ENCODE data around the gene ZNF282. TPM values are rescaled to one million over a fixed set of nuclear protein-coding genes. Genes with fewer than 3 reads are reported as not detected.
"Not testable (repeated sequence)": the region's sequence is repeated elsewhere in the genome, so short reads cannot be mapped to it uniquely, and the experiment has no call there.

The ZNF282 gene
- polyA plus RNA-seq, 3 donors = 27.5 to 33.3 (median 29.0) TPM

DNA sequence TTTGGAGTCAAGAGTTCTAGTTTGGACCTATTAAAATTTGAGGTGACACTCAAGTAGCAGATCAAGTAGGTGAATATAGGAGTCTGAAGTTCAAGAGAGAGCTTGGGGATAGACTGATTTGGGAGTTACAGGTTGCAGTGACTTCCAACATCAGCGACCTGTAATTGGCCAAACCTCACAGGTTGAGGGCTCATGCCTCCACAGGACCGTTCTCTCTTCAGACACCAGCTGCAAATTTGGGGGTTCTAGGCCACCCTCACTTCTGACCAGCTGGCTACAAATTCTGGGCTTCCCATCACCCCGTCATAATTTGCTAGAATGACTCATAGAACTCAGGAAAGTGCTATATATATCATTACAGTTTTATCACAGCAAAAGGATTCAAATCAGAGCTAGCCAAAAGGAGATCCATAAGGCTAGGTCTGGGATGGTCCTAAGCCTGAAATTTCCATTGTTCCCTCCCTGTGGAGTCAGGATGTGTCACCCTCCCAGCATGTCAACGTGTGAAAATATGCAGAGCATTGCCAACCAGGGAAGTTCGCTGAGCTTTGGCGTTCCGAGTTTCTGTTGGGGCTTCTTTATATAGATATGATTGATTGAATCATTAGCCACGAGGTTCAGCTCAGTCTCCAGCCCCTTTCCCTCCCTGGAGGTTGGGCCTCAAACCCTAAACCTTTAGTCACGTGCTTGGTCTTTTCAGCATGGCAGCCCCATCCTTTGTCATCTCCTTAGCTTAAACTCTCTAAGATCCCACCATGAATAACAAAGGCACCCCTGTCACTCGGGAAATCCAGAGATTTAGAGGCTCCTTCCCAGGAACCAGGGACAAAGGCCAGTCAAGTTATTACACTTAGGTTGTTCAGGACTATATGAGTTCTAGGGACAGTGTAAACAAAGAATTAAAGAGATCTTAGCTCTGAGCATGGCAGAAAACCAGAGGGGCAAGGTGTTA, 23.4 kb downstream of the ZNF282 start:
- DNase-seq = no peak

DNA sequence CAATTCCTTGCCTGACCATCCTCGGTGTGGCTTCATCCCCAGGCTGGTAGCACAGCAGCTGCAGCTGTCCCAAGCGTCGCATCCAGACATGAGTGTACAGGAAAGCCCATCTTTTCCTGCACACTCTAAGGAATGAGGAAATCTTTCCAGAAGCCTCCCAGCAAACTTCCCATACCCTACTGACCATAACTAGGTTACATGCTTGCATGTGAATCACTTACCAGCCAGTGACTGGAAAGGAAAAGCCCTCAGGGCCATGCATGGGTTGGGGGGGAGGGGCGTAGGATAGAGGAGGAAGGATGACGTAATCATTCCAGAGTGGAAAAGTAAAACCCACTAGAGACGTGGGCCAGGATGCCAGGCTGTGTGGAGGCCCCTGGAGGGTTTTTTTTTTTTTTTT, 25.2 kb downstream of the ZNF282 start:
- DNase-seq = no peak

DNA sequence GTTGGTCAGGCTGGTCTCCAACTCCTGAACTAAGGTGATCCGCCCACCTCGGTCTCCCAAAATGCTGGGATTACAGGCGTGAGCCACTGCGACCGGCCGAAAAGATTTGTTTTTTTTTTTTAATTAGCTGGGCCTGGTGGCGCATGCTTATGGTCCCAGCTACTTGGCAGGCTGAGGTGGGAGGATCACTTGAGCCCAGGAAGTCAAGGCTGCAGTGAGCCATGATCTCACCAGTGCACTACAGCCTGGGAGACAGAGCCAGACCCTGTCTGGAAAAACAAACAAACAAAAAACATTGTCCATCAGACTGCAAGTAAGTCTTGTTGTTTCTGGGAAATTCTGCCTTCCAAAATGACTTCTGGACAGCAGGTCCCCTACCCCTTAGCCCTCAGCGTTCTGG, 27.8 kb downstream of the ZNF282 start:
- DNase-seq = no peak

DNA sequence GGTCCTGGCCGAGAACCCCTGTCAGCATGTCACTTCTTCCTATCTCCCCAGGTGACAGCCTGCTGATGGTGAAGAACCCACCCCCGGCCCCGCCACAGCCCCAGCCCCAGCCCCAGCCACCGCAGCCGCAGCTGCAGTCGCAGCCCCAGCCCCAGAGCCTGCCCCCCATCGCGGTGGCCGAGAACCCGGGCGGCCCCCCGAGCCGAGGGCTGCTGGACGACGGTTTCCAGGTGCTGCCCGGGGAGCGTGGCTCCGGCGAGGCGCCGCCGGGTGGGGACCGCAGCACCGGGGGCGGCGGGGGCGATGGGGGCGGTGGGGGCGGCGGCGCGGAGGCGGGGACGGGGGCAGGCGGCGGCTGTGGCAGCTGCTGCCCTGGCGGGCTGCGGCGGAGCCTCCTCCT, 28.4 kb downstream of the ZNF282 start:
- DNase-seq = no peak

DNA sequence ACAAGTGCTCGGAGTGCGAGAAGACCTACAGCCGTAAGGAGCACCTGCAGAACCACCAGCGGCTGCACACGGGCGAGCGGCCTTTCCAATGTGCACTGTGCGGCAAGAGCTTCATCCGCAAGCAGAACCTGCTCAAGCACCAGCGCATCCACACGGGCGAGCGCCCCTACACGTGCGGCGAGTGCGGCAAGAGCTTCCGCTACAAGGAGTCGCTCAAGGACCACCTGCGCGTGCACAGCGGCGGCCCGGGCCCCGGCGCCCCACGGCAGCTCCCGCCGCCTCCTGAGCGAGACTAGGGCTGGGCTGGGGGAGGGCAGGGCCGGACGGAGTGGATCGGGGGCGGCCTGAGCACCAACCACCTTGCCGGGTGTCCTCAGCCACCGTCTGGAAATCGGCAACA, 29.0 kb downstream of the ZNF282 start:
- no peak for DNase-seq

DNA sequence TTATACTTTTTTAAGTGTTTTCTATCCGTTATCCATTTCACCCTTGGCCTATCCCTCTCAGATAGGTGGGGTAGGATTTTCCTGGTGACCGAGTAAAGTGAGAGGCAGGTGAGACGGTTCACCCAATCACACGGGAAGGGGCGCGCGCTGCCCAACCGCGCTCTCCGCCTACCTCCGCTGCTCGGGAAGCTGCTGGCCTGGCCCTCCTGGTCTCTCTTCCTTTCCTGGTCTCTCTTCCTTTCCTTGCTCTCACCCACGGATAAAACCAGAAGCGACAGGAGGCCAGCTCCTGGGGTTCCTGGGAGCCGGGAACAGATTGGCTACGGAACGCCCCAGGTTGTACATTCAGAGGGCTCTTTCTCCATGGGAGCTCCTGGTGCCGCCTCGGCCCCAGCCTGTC, 29.8 kb downstream of the ZNF282 start:
- no peak for DNase-seq

DNA sequence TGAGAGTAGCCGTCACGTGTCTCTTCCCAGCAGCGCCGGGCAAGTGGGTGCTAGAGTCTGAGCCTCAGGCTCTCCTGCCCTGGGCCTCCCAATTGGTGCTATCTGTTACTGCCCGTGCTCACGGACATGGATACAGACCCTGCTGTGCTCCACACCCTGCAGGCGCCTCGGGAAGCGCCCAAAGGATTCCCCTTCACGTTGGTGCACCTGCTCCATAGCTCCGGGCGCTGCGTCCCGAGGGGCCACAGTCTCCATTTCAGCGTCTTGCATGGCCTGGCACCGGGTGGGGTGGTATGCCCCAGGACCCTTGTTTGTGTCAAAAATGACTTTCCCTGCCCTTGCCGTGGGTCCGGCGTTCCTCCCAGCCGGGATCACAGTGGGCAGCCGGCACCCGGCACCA, 30.3 kb downstream of the ZNF282 start:
- no peak for DNase-seq

DNA sequence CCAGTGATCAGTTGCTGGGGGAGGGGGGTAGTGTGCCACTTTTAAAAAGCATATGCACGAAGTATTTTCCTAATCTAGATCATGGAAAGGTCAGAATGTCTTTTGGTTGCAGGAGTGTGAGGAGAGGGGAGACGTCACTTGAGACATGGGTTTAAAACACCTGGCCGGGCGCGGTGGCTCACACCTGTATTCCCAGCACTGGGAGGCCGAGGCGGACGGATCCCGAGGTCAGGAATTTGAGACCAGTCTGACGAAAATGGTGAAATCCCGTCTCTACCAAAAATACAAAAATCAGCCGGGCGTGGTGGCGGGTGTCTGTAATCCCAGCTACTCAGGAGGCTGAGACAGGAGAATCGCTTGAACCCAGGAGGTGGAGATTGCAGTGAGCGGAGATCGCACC, 31.0 kb downstream of the ZNF282 start:
- not testable (repeated sequence) for DNase-seq

DNA sequence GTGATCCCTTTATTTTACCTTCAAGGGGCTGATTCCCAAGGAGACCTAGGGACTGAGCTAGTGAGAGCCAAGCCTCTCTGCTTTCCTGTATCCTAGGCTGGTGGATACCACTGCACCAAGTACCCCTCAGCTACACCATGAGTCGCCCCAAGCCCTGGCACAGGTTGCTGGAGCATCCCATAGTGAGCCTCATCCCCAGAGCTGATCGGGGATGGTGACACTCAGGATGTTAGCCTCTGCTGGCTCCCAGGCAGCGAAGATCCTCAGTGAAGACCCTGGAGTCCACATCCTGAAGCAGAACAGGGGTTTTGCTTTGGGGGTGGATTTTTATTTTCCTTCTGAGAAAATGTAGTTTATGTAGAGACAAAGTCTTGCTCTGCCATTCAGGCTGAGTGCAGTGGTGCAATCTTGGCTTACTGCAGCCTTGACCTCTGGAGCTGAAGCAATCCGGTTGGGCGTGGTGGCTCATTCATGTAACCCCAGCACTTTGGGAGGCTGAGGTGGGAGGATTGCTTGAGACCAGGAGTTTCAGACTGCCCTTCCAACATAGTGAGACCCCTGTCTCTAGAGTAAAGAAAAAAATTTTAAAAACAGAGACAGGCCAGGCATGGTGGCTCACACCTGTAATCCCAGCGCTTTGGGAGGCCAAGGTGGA, 31.6 kb downstream of the ZNF282 start:
- no peak for DNase-seq

DNA sequence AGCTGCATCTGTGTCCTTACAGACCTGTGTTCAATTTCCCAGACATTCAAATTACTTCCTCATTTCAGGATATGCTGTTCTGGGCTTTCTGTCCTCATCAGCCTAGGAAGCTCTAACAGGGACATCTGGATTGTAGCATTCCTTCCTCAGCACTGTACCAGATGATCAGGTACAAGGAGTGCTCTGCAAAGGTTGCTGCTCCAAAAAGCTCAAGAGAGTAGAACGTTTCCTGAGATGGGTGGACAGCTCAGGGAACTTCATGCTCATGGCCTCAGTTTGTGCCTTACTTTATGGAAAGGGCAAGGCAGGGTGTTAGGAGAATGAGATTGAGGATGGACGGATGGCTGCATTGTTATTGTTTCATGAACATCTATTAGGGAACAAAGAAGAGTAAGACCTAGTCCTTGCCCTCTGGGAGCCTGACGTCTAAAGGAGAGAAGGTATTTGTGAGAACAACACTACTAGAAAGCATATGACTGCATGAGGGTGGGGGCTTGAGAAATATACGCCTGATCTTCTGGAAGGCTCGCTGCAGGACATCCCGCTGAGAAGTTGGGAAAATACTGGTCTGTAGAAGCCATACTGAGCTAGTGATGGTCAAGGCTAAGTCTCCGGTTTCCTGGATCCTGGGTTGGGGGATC, 33.6 kb downstream of the ZNF282 start:
- no peak for DNase-seq

DNA sequence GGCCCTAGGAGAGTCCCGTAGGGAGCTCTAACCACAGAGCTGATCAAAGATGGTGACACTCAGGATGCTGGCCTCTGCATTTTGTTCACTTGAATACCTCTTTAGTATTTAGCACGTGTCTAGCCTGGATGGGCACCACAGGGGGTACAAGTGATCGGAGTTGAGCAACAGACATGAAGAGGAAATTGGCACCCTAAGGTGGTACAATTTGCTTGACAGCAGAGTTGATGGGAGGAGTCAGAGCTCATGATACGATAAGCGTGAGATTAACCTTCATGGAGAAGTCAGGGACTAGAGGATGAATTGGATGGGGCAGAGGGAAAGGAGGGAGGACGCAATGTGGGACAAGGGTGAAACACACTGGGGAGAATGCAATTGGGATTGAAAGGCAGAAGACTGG, 34.2 kb downstream of the ZNF282 start:
- DNase-seq = no peak

DNA sequence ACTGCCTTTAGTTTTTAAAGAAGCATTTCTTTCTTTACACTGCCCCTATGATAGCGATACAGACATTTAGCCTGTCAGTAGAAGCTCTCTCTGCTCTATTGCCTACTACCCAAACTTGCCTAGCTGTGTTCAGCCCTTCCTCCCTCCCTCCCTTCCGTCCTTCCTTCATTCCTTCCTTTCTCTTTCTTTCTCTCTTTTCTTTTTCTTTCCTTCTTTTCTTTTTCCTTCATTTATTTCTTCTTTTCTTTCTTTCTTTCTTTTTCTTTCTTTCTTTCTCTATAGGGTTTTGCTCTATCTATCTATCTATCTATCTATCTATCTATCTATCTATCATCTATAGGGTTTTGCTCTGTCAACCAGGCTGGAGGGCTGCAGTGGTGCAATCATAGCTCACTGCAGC, 37.0 kb downstream of the ZNF282 start:
- DNase-seq = no peak

DNA sequence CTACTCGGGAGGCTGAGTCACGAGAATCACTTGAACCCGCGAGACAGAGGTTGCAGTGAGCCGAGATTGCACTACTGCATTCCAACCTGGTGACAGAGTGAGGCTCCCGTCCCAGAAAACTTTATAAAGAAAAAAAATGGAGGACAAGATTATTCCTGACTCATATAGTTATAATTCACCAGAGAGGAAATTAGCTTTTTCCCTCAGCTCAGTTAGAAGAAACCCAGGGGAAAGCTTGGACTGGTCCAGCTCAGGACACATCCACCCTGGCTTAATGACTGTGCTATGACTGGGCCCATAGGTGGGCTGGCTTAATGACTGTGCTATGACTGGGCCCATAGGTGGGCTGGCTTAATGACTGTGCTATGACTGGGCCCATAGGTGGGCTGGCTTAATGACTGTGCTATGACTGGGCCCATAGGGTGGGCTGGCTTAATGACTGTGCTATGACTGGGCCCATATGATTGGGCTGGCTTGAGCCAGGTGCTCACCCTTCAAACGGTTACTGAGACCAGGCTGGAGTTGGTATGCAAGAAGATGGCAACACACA, 38.4 kb downstream of the ZNF282 start:
- not testable (repeated sequence) for DNase-seq

DNA sequence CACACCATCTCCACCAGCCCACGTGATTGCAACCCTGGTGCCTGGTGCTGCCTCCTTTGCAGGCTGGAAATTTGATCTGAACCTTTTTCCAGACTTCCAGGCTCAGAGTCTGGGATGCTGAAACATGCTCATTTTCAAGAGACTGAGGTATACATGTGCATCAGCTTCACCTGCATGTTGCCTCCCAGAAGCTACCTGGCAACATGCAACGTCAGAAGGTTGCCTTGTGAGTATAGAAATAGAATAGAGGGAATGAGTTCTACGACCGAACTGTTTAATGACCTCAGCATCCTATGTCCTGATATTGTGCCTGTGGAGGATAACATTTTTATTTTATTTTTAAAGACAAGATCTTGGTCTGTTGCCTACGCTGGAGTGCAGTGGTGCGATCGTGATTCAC, 42.2 kb downstream of the ZNF282 start:
- DNase-seq = no peak

DNA sequence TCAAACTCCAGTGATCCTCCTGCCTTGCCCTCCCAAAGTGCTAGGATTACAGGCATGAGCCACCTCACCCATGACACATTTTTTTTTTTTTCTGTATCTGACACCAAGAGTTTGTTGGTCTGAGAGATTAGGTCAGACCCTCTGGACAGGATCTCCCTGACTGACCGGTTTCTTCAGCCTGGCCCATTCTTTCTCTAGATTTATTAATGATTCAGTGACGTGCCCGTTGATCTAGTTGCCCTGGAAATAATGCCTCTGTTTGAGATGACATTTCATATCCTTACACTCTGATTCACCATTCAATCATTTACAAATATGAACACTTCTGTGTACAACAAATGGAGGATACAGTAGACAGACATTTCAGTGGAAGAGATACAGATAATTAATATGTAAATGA, 42.7 kb downstream of the ZNF282 start:
- DNase-seq = no peak

DNA sequence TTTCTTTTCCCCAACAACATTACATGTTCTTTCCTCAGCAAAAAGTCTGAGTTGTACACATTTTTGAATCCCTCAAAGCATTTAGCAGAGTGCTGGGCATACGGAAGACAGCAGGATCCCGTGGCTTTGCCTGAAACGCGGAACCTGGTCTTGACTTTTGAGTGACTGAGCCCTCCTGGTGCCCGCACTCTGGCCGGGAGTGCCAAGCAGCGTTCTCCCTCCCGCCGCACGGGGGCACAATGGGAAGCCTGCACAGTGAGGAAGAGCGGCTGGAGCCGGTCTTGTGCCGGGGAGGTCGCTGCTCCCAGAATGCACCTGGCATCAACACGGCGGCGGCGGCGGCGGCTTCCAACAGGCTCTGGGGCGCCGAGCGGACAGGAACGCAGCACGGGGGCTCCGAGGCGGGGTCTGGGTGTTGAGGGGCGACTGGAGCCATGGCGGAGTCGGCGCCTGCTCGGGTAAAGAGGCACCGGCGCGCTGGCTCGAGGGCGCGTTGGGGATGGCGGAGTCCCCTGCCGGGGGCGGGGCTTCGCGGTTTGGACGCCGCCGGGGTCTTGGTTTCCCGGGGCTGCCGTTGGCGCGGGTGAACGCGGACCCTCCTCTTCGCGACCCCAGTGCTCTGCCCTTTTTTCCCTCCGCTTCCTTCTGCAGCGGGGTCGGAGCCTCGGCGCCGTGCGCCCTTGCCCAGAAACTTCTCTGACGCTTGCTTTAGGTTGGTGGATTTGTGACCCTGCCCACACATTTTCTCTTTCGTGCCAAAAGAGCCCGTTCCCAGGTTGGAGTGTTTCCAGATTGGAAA, 44.2 kb downstream of the ZNF282 start, which contains the start of gene ZNF212:
Gene ZNF212, plus strand, starts transcription at position 307 of the 799 bp plus-strand sequence. Its CDS starts 128 bp downstream, at position 435.
- DNase-seq = peak; percentile 89

DNA sequence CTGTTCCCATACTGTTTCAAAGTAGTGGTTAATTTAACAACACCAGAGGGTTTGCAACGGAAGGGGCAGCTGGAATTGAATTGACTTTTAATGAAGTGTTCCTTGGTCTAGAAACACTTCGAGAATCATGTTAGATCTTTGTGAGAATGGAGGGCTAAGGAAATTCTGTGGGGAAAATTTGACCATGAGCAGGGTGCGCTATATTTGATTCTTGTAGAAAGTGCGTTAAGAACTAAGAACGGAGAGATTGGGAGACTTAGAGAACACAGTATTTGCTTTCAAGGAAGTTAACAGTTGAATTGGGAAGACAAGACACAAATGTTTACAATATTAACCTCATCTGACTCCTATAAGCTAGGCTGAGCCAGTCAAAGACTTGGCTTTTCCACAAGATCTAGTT, 45.3 kb downstream of the ZNF282 start:
- no peak for DNase-seq

DNA sequence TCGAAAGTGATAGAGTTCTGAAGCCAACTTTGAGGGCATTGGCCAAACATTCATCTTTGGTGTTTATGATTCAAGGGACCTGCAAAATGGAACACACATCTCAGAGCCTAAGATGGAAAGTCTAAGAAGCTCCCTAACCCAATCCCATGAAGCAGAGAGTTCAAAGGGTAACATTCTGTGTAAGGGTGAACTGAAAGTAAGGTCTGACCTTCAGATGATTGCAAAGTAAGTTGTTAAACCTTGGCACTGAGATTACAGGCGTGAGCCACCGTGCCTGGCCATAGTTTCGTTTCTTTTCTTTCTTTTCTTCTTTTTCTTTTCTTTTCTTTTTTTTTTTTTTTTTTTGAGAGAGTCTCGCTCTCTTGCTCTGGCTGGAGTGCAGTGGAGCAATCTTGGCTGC, 46.4 kb downstream of the ZNF282 start:
- DNase-seq = no peak

DNA sequence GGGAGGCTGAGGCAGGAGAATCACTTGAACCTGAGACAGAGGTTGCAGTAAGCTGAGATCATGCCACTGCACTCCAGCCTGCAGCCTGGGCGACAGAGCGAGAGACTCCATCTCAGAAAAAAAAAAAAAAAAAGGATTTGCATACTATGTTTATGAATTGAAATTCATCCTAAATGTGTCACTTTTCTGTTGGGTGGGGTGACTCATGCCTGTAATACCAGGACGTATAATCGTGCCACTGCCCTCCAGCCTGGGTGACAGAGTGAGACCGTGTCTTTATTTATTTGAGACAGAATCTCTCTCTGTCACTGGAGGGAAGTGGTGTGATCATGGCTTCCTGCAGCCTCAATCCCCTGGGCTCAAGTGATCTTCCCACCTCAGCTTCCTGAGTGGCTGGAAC, 49.9 kb downstream of the ZNF282 start:
- DNase-seq = no peak

DNA sequence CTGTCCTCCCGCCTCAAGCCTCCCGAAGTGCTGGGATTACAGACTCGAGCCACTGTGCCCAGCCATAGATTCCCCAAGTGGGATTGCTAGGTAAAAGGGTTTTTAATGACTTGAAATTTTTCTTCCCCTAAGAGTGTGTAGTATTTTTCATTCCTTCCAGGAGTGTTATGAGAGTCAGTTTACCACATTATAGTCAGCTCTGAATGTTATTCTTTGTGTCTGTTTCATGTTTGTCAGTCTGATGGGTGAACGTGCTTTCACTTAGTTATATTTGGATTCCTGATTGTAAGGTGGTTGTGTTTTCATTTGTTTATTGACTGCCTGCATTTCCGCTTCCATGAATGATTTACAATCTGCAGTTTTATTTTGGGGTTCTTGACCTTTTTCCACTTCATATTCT, 50.4 kb downstream of the ZNF282 start:
- DNase-seq = no peak

DNA sequence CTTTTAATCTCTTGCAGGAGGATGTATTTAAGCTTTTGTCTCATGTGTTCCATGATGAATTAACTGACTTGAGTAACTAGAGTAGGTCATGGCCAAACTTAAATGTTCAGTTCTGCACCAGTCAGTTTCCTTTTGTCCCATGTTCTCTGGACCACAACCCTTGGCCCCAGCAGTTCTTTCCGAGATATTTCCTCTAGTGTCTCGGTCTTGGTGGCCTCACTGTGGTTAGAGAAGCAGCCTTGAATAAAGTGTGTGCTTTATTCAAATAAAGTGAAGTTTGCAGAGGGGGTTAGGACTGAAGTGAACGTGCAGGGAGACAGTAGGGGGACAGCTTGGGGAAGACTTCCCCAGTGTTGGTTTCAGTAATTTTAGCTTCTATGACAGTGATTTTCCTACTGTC, 53.4 kb downstream of the ZNF282 start:
- DNase-seq = no peak

DNA sequence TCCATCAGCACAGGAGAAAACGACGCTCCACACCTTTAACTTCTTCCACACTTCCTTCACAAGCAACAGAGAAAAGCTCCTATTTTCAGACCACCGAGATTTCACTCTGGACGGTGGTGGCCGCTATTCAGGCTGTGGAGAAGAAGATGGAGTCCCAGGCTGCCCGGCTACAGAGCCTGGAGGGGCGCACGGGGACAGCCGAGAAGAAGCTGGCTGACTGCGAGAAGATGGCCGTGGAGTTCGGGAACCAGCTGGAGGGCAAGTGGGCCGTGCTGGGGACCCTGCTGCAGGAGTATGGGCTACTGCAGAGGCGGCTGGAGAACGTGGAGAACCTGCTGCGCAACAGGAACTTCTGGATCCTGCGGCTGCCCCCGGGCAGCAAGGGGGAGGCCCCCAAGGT, 54.8 kb downstream of the ZNF282 start:
- not testable (repeated sequence) for DNase-seq

Data from renal pelvis (tissue), 4 donors.